NCI-H446 treated with DMSO at 0.1 percent for 48 hours (cell line): Measurements from ENCODE around the gene MBTPS1.

ENCODE experiments used
- DNase-seq: peaks from one replicate; lab custom pipeline; 2025; lab: John Stamatoyannopoulos, UW

Gene MBTPS1

GRCh38 chr16:84034516-84034915, 82.2 kb downstream of the MBTPS1 start:
- DNase-seq: no peak

GRCh38 chr16:84033251-84034195, 83.2 kb downstream of the MBTPS1 start:
- no peak for DNase-seq

- DNase-seq: no peak
These were observed 84.1 kb downstream of the MBTPS1 start for GRCh38 chr16:84032458-84033178.

GRCh38 chr16:84031556-84031955, 85.2 kb downstream of the MBTPS1 start:
- DNase-seq: no peak

- DNase-seq: no peak
These were observed 87.3 kb downstream of the MBTPS1 start for GRCh38 chr16:84029297-84030047.

- DNase-seq: no peak
These were observed 89.1 kb downstream of the MBTPS1 start for GRCh38 chr16:84027625-84028024.

- no peak for DNase-seq
These were observed 90.1 kb downstream of the MBTPS1 start for GRCh38 chr16:84026606-84027005.

GRCh38 chr16:84024854-84025253, 91.9 kb downstream of the MBTPS1 start:
- no peak for DNase-seq

GRCh38 chr16:84022644-84023043, 94.1 kb downstream of the MBTPS1 start:
- no peak for DNase-seq

- DNase-seq: no peak
These were observed 95.3 kb downstream of the MBTPS1 start for GRCh38 chr16:84021488-84021887.

- DNase-seq: no peak
These were observed 96.4 kb downstream of the MBTPS1 start for GRCh38 chr16:84020353-84020752.

- DNase-seq: no peak
These were observed 98.0 kb downstream of the MBTPS1 start for GRCh38 chr16:84018710-84019109.

- DNase-seq: no peak
These were observed 100.3 kb downstream of the MBTPS1 start for GRCh38 chr16:84016477-84016876.

GRCh38 chr16:84015399-84015798, 101.3 kb downstream of the MBTPS1 start:
- no peak for DNase-seq

GRCh38 chr16:84014570-84015327, 102.0 kb downstream of the MBTPS1 start:
- DNase-seq: no peak

- no peak for DNase-seq
These were observed 102.8 kb downstream of the MBTPS1 start for GRCh38 chr16:84013787-84014569.

- no peak for DNase-seq
These were observed 107.5 kb downstream of the MBTPS1 start for GRCh38 chr16:84009282-84009681.

- no peak for DNase-seq
These were observed 108.8 kb downstream of the MBTPS1 start for GRCh38 chr16:84007965-84008364.

GRCh38 chr16:84007520-84007919, 109.2 kb downstream of the MBTPS1 start:
- no peak for DNase-seq

GRCh38 chr16:84005391-84005790, 111.4 kb downstream of the MBTPS1 start:
- DNase-seq: no peak

- no peak for DNase-seq
These were observed 112.3 kb downstream of the MBTPS1 start for GRCh38 chr16:84004442-84004841.
